Stimulated activated CD4-positive, alpha-beta T cell treated with anti-CD3 and anti-CD28 coated beads, Interleukin-12 subunit alpha, Interleukin-12 subunit beta, amount 100 ng/mL, for 4 hours (primary cell): ENCODE measurements around the gene KNDC1.
"Not testable (repeated sequence)": the region's sequence is repeated elsewhere in the genome, so short reads cannot be mapped to it uniquely, and the experiment has no call there.

ENCODE experiments used
- DNase-seq: peaks from one replicate; pipeline ENCODE4 v3.0.0-alpha.2; 2020

Gene KNDC1

DNA sequence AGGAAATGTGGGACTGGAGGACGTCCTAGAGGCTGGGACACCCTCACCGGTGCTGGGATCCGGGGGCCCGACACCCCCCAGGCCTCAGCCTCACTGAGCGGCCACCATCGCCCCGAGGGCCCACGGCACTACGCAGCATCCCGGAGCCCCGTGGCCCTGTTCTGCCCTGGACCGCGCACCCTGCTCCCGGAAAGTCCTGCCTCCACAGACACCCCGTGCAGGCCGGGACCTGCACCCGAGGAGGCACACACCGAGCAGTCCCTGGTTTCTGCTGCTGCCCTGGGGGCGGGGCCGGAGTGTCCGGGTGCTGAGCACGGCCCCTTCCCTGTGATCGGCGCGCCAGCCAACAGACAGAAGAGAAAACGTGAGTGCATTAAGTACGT lies 18.1 kb upstream of the KNDC1 start:
- no peak for DNase-seq

DNA sequence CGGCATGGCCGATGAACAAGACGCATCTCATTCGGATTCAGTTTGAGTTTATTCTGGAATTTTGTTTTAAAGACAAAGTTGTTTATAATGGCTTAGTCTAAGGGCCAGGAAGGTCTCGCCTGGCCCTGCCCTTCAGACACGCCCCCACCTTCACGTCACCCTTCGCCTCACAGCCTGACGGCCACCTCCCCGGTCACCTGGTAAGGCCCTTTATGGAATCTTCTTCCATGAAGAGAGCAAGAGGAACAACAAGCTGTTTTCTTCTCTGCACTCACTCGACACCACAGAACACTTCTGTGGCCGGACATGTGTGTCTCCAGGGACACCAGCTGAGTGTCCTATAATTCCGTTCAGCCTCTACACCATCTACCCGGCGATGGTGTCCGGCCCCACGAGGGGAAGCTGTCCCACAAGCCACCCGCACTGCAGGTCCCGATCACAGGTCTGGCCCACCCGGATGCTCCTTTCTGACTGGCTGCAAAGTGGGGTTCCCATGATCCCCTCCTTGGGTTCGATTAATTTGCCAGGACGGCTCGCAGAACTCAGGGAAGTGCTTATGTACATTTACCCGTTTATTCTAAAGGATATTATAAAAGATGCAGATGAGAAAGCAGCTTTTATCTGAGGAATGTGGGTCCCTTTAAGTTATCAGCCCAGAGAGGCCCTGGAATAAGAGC lies 17.4 kb upstream of the KNDC1 start:
- no peak for DNase-seq

GRCh38 chr10:133143200-133143533 lies 16.9 kb upstream of the KNDC1 start:
- no peak for DNase-seq

DNA sequence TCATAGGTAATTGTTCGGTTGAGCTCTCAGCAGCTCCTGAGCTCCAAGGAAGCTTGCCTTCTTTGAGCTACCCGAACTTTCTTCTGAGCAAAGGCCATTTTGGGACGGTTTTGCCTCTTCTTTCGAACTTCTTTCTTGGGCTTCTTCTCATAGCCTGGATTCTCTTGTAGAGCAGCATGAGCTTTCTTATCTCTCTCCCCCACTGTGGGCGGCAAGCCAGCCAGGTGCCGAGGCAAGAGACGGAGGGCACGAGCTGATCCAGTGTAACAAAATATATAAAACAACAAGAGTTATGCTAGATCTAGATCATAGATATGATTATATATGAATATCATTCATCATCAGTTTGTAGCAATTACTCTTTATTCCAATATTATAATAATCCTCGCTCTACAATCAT lies 16.5 kb upstream of the KNDC1 start:
- no peak for DNase-seq

- no peak for DNase-seq
Observed at GRCh38 chr10:133144771-133145170, 15.2 kb upstream of the KNDC1 start.

DNA sequence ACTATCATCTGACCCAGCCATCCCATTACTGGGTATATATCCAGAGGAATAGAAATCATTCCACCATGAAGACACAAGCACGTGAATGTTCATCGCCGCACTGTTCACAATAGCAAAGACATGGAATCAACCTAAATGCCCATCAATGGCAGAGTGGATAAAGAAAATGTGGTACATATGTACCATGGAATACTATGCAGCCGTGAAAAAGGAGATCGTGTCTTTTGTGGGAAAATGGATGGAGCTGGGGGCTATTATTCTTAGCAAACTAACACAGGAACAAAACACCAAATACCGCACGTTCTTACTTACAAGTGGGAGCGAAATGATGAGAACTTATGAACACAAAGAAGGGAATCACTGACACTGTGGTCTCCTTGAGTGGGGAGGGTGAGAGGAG lies 9.8 kb upstream of the KNDC1 start:
- DNase-seq = no peak

DNA sequence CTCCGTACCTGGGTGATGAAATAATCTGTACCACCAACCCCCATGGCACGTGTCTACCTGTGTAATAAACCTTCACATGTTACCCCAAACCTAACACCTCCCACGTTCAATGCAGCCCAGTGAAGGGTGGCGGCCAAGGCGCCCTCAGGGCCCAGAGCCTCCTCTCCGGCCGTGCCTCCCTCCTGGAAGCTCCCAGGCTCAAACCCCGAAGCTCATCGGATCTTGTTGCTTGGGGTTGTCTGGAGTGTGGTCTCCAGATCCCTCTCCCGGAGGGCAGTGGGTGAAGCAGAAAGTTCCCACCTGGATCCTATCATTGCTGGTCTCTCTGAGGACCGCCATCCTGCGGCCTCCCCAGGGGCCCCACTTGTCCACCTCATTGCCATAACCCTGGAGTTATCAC lies 9.4 kb upstream of the KNDC1 start:
- no peak for DNase-seq

GRCh38 chr10:133151071-133151470 lies 8.9 kb upstream of the KNDC1 start:
- DNase-seq = not testable (repeated sequence)

GRCh38 chr10:133151543-133151972 lies 8.5 kb upstream of the KNDC1 start:
- DNase-seq = no peak

- DNase-seq = no peak
Observed at GRCh38 chr10:133154411-133154810, 5.6 kb upstream of the KNDC1 start.

- no peak for DNase-seq
Observed at GRCh38 chr10:133154996-133155778, 4.8 kb upstream of the KNDC1 start.

GRCh38 chr10:133156674-133157579 lies 3.1 kb upstream of the KNDC1 start:
- no peak for DNase-seq

GRCh38 chr10:133157662-133158436 lies 2.2 kb upstream of the KNDC1 start:
- DNase-seq = no peak

GRCh38 chr10:133158437-133158755 lies 1.6 kb upstream of the KNDC1 start:
- no peak for DNase-seq

DNA sequence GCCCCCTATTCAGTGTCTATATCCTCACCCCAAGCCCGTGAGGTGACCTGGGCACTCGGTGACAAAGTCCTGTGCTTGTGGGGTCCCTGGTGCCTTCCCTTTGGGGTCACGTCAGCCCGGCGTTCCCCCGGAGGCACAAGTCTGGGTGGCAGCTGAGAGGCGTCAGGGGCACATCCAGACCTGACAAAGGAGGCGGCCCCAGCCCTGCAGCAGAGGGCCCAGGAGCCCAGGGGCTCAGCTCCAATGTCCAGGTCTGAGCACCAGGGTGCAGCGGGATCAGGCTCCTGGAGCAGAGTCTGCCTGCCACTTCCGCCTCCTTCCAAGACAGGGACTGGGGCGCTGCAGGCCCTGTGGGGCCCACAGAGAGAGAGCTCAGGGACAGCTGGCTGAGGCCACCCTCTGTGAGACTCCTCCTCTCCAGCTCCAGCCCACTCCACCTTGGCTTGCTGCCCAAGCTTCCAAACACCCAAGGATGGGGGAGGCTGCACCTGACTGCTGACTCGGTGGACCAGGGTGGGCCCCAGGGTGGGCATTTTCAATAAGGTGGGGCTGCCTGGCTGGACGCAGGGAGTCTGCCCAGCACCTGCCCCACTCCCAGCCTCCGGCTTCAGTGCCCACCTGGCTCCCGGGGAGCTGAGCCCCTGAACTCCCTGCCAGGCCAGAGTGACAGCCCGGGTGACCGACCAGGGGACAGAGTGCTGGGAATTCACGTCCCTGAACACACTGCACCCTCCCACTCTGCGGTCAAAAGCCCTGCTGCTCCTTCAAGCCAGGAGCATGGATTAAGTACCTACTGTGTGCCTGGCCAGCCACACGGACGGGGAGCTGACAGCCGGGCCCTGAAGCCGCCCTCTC lies 1.0 kb upstream of the KNDC1 start:
- DNase-seq = no peak

GRCh38 chr10:133159611-133159949 lies 439 bp upstream of the KNDC1 start:
- no peak for DNase-seq

- no peak for DNase-seq
Observed at GRCh38 chr10:133160826-133161471, 930 bp downstream of the KNDC1 start.

- no peak for DNase-seq
Observed at GRCh38 chr10:133161486-133162109, 1.6 kb downstream of the KNDC1 start.

DNA sequence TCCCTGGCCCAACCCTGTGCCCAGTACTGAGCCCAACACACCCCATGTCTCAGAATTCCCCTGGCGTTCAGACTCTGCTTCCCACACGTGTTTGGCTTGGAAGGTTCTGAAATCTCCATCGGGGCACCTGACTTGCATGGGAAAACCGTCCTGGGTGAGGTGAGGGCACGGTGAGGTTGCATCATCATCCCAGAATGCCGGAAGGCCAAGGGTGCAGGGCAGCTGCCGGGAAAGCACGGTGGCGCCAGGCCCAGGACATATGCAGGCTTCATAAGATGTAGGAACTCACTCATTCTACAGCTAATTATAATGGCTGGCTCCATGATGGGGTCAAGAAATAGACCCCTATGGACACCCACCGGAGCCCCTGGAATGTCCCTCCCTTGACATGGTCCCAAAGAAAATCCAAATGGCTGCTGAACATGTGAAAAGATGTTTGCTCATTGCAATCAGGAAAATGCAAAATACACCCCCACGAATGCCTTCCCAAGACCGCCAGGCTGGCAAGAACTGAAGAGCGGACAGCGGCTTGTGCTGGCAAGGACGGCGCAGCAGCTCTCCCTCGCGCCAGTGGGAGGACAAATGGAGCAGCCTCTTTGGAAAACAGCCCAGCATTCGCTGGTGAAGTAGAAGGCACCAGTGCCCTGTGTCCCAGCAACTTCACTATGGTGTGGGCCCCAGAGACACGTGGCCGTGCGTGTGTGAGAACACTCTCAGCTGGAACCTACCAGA lies 2.3 kb downstream of the KNDC1 start:
- no peak for DNase-seq
